ENCODE results near the gene OR4K14.

GRCh38 chr14:20044243-20044642 is 25.1 kb upstream of the OR4K14 start:
- TF ChIP-seq, protein P1, sequence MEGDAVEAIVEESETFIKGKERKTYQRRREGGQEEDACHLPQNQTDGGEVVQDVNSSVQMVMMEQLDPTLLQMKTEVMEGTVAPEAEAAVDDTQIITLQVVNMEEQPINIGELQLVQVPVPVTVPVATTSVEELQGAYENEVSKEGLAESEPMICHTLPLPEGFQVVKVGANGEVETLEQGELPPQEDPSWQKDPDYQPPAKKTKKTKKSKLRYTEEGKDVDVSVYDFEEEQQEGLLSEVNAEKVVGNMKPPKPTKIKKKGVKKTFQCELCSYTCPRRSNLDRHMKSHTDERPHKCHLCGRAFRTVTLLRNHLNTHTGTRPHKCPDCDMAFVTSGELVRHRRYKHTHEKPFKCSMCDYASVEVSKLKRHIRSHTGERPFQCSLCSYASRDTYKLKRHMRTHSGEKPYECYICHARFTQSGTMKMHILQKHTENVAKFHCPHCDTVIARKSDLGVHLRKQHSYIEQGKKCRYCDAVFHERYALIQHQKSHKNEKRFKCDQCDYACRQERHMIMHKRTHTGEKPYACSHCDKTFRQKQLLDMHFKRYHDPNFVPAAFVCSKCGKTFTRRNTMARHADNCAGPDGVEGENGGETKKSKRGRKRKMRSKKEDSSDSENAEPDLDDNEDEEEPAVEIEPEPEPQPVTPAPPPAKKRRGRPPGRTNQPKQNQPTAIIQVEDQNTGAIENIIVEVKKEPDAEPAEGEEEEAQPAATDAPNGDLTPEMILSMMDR (IDR thresholded peaks at IDR 0.05): no peak
- TF ChIP-seq POLR2A (IDR thresholded peaks at IDR 0.05) (no peak), POLR2AphosphoS5 (IDR thresholded peaks at IDR 0.05; ENCODE audit: insufficient read depth in 1 of 2, low read depth in 1 of 2) (no peak)
